KG1 (cell line): ENCODE results near the gene GDF11.

Experiments
- DNase-seq: peaks from one replicate; lab custom pipeline; 2025; lab: John Stamatoyannopoulos, UW

The GDF11 gene

GRCh38 chr12:55795950-55796349, 53.0 kb downstream of the GDF11 start:
- DNase-seq, result no peak

GRCh38 chr12:55797068-55797467, 54.1 kb downstream of the GDF11 start:
- DNase-seq, result no peak

DNA sequence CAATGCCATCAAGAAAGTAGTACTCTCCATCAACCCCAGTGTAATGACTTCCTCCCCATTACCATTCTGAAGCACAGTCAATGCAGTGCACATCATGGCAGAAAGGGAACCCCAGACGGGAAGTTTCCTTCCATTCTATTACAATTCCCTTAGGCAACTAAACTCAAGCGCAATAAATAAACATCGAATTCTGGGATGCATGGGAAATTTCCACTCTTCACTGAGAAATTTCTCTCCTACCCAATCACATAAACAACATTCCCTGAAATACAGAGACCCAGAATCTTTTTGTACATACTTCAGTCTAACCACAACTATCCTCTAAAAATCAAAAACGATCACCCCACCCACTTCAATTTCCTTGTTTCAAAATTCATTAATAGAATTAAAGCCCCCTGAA, 54.6 kb downstream of the GDF11 start:
- no peak for DNase-seq
